OCI-LY1 (cell line): Measurements from ENCODE around the gene THNSL1.

Experiments
- H2AFZ ChIP-seq: fragments of 200-600 bp; sonication (generic), shearing (Covaris generic); 2 replicates; pipeline ENCODE4 v1.6.0; 2014; ENCODE audit warnings: antibody characterized with exemption, mild to moderate bottlenecking, low read length
- H3F3A ChIP-seq: fragments of 200-600 bp; sonication (generic), shearing (Covaris generic); 2 replicates; pipeline ENCODE4 v1.6.0; 2014; ENCODE audit warnings: mild to moderate bottlenecking, antibody characterized with exemption, low read length, moderate library complexity; ENCODE audit not compliant: insufficient read depth
- H3K27ac ChIP-seq: fragments of 200-600 bp; sonication (generic); 2 replicates; pipeline ENCODE4 v1.5.1; 2014; ENCODE audit warnings: low read length, mixed run types, mild to moderate bottlenecking, low read depth; ENCODE audit not compliant: poor library complexity, severe bottlenecking
- H3K27me3 ChIP-seq: fragments of 200-600 bp; sonication (generic); 2 replicates; pipeline ENCODE4 v1.6.0; 2014; ENCODE audit warnings: antibody characterized with exemption, mild to moderate bottlenecking, low read length, moderate library complexity; ENCODE audit not compliant: insufficient read depth
- H3K36me3 ChIP-seq: fragments of 200-600 bp; sonication (generic); 2 replicates; pipeline ENCODE4 v1.6.1; 2014; ENCODE audit warnings: mild to moderate bottlenecking, antibody characterized with exemption, low read length, moderate library complexity, mixed read lengths; ENCODE audit not compliant: insufficient read depth
- H3K4me1 ChIP-seq: fragments of 200-600 bp; sonication (generic); 2 replicates; pipeline ENCODE4 v1.5.1; 2014; ENCODE audit warnings: mild to moderate bottlenecking, low read length, moderate library complexity; ENCODE audit not compliant: insufficient read depth, severe bottlenecking
- H3K4me2 ChIP-seq: fragments of 200-600 bp; sonication (generic), shearing (Covaris generic); 2 replicates; pipeline ENCODE4 v1.6.1; 2014; ENCODE audit warnings: low read length
- H3K4me3 ChIP-seq: fragments of 200-600 bp; sonication (generic); 2 replicates; pipeline ENCODE4 v1.5.1; 2014; ENCODE audit warnings: low read length, low read depth, mild to moderate bottlenecking, mixed read lengths; ENCODE audit not compliant: poor library complexity, severe bottlenecking
- H3K79me2 ChIP-seq: fragments of 200-600 bp; shearing (Covaris generic); 2 replicates; pipeline ENCODE4 v1.6.1; 2016; ENCODE audit warnings: mixed run types, low read length, mixed read lengths; ENCODE audit not compliant: insufficient read depth
- H3K9ac ChIP-seq: fragments of 200-600 bp; sonication (generic), shearing (Covaris generic); 2 replicates; pipeline ENCODE4 v1.6.1; 2014; ENCODE audit warnings: mild to moderate bottlenecking, low read length, mixed read lengths
- H3K9me2 ChIP-seq: fragments of 200-600 bp; sonication (generic), shearing (Covaris generic); 2 replicates; pipeline ENCODE4 v1.6.1; 2014; ENCODE audit warnings: low read depth, mild to moderate bottlenecking, low read length, mixed read lengths
- H3K9me3 ChIP-seq: fragments of 200-600 bp; shearing (Covaris generic); 2 replicates; pipeline ENCODE4 v1.6.1; 2014; ENCODE audit warnings: low read length, mixed read lengths
- H4K20me1 ChIP-seq: fragments of 200-600 bp; sonication (generic), shearing (Covaris generic); 2 replicates; pipeline ENCODE4 v1.6.0; 2016; ENCODE audit warnings: mild to moderate bottlenecking, low read length; ENCODE audit not compliant: insufficient read depth
- CTCF ChIP-seq: fragments of 200-600 bp; sonication (generic), shearing (Covaris generic); IDR thresholded peaks from 2 replicates; pipeline ENCODE4 v1.5.1; 2017; ENCODE audit warnings: mild to moderate bottlenecking, antibody characterized with exemption, low read length, moderate library complexity, mixed read lengths
- EZH2 ChIP-seq: fragments of 200-600 bp; sonication (generic), shearing (Covaris generic); IDR thresholded peaks from 2 replicates; pipeline ENCODE4 v1.8.0; 2017; ENCODE audit warnings: borderline replicate concordance, mixed run types, mild to moderate bottlenecking, antibody characterized with exemption, low read length, moderate library complexity, mixed read lengths

The THNSL1 gene

GRCh38 chr10:24969841-24970281 is 46.6 kb upstream of the THNSL1 start:
- no peak overlapping the region for H3K27ac ChIP-seq
- TF ChIP-seq CTCF, result no peak
- no peak for TF ChIP-seq EZH2

GRCh38 chr10:24971374-24971773 is 45.0 kb upstream of the THNSL1 start:
- H3K79me2 ChIP-seq, result no peaks in the 10 kb centered on the region
- H3K4me3 ChIP-seq, result no peak overlapping the region
- no peak overlapping the region for H3K27ac ChIP-seq
- no peaks in the 10 kb centered on the region for H3K4me1 ChIP-seq
- H2AFZ ChIP-seq, result no peak overlapping the region
- no peaks in the 10 kb centered on the region for H3K9me2 ChIP-seq
- TF ChIP-seq CTCF (no peak), EZH2 (no peak)
- H3K9ac ChIP-seq, result no peak overlapping the region
- H3F3A ChIP-seq, result no peaks in the 10 kb centered on the region
- H3K27me3 ChIP-seq, result no peaks in the 10 kb centered on the region
- no peaks in the 10 kb centered on the region for H3K36me3 ChIP-seq
- H3K4me2 ChIP-seq, result no peak overlapping the region
- no peaks in the 10 kb centered on the region for H4K20me1 ChIP-seq
- no peaks in the 10 kb centered on the region for H3K9me3 ChIP-seq

More at GRCh38 chr10:24969841-24970281, 46.6 kb upstream of the THNSL1 start:
- Histone ChIP-seq H3K27me3 (no peaks in the 10 kb centered on the region), H3K9me2 (no peaks in the 10 kb centered on the region), H3K9me3 (no peaks in the 10 kb centered on the region), H3K4me3 (no peak overlapping the region), H3K36me3 (no peaks in the 10 kb centered on the region), H3K4me1 (no peaks in the 10 kb centered on the region), H4K20me1 (no peaks in the 10 kb centered on the region), H2AFZ (no peak overlapping the region), H3F3A (no peaks in the 10 kb centered on the region), H3K9ac (no peak overlapping the region), H3K79me2 (no peaks in the 10 kb centered on the region), H3K4me2 (no peak overlapping the region)

- H3K9ac ChIP-seq, result no peak overlapping the region
- no peaks in the 10 kb centered on the region for H4K20me1 ChIP-seq
- no peaks in the 10 kb centered on the region for H3K9me3 ChIP-seq
- no peaks in the 10 kb centered on the region for H3K27me3 ChIP-seq
- no peak overlapping the region for H3K27ac ChIP-seq
- no peaks in the 10 kb centered on the region for H3K9me2 ChIP-seq
- H3K4me1 ChIP-seq, result no peaks in the 10 kb centered on the region
- no peak overlapping the region for H3K4me2 ChIP-seq
- TF ChIP-seq CTCF, result no peak
- no peak for TF ChIP-seq EZH2
- no peak overlapping the region for H2AFZ ChIP-seq
- no peaks in the 10 kb centered on the region for H3K79me2 ChIP-seq
- no peaks in the 10 kb centered on the region for H3F3A ChIP-seq
- H3K4me3 ChIP-seq, result no peak overlapping the region
- no peaks in the 10 kb centered on the region for H3K36me3 ChIP-seq
These were observed 43.2 kb upstream of the THNSL1 start for GRCh38 chr10:24973163-24973562.
